ENCODE data around the gene ZNF112. TPM values are rescaled to one million over a fixed set of nuclear protein-coding genes. Genes with fewer than 3 reads are reported as not detected.

The ZNF112 gene
- total and polyA plus RNA-seq, 3 donors from 2014 or later = 4.0 to 9.8 (median 7.6) TPM

DNA sequence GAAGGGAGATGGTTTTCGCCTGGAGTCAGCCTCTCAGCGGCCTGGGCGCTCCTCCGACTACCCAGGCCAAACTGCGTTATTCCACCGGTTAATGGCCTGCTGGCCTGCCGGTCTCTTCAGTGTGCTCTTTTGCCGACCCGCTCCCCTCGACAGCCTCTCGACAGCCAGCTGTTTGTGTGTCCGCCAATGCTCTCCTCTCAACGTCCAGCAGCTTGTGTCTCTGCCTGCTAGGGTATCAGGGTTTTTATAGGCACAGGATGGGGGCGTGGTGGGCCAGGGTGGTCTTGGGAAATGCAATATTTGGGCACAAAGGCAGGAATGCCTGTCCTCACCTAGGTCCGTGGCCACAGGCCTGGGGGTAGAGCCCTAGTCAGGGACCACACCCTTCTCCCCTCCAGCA lies 50.2 kb downstream of the ZNF112 start:
- Histone ChIP-seq H3K36me3 (ENCODE audit: low read depth, missing control alignments) (no peaks in the 10 kb centered on the region), H3K27ac (no peak overlapping the region), H3K27me3 (no peaks in the 10 kb centered on the region), H3K4me3 (peak overlapping the region in 1 of 2 donors; percentile 87), H3K9me3 (no peaks in the 10 kb centered on the region), H3K4me1 (no peaks in the 10 kb centered on the region)
- TF ChIP-seq, protein P1, sequence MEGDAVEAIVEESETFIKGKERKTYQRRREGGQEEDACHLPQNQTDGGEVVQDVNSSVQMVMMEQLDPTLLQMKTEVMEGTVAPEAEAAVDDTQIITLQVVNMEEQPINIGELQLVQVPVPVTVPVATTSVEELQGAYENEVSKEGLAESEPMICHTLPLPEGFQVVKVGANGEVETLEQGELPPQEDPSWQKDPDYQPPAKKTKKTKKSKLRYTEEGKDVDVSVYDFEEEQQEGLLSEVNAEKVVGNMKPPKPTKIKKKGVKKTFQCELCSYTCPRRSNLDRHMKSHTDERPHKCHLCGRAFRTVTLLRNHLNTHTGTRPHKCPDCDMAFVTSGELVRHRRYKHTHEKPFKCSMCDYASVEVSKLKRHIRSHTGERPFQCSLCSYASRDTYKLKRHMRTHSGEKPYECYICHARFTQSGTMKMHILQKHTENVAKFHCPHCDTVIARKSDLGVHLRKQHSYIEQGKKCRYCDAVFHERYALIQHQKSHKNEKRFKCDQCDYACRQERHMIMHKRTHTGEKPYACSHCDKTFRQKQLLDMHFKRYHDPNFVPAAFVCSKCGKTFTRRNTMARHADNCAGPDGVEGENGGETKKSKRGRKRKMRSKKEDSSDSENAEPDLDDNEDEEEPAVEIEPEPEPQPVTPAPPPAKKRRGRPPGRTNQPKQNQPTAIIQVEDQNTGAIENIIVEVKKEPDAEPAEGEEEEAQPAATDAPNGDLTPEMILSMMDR (IDR thresholded peaks at IDR 0.05) = no peak
- TF ChIP-seq POLR2A (IDR thresholded peaks at IDR 0.05) = no peak
- intact Hi-C loops (cut with DNase I; ENCODE audit: low total_unique reads) = no loop called here
- no peak for DNase-seq
- 70 to 79% methylated on average over 8 to 15 of the region's 15 CpGs for WGBS, 2 donors

DNA sequence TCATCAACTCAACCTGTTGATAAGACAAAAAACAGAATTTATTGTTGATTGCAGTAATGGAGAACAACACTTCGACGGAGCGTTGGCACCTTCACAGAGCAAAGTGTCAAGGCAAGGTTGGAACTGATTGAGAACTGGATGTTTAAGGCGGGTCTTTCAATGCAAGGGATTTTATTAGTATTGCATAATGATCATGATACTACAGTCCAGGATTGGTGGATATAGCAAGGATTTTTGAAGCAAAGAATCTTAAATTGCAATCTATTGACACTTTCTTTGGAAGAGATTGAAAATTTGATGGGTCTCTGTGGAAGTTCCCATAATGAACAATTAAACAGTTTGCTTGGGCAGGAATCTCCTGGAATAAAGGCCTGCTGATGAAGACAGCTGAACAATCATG lies 51.0 kb downstream of the ZNF112 start:
- WGBS, 2 donors = 60 to 74% methylated on average over 4 of the region's 4 CpGs
- peak overlapping the region; percentile 68 to 87 for H3K4me3 ChIP-seq
- intact Hi-C loops (cut with DNase I; ENCODE audit: low total_unique reads) = no loop called here

DNA sequence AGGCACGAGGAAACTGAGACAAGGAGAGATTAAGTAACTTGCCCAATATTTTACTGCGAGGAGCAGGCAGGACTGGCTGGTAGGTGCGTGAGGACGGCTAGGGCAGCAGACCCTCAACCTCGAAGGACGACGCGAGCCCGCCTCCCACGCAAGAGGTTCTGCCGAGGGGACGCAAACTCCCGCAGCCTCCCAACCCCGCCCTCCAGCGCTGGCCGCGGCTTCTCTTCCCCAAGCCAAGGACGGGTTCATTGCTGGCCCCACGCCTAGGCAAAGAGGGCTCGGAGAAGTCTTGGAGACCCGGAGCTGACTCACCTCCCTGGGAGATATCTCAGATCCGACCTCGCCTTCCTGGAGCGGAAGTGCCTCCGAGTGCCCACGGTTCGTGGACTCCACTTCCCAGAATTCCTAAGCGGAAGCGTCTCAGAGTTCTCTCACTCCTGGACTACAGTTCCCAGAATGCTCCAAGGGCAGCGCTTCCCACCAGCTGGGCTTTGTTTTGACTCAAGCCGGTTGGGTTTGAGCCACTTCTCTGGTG lies 51.8 kb downstream of the ZNF112 start, which contains the start of gene ZNF235:
Gene ZNF235, minus strand, starts transcription at position 367 of the 535 bp plus-strand sequence. CDS start 1,621 bp downstream, outside the sequence.
- H3K4me1 ChIP-seq = no peaks in the 10 kb centered on the region
- DNase-seq = peak; percentile 96
- H3K9me3 ChIP-seq = no peaks in the 10 kb centered on the region
- H3K36me3 ChIP-seq (ENCODE audit: low read depth, missing control alignments) = no peaks in the 10 kb centered on the region
- 0% methylated on average over 6 to 31 of the region's 31 CpGs for WGBS, 2 donors
- H3K4me3 ChIP-seq = peak within 1 kb of the TSS; percentile 68 to 87
- H3K27ac ChIP-seq = peak within 1 kb of the TSS; percentile 69 to 79
- no peaks in the 10 kb centered on the region for H3K27me3 ChIP-seq
- TF ChIP-seq, protein P1 (IDR thresholded peaks at IDR 0.05) = no peak
- no peak for TF ChIP-seq POLR2A (IDR thresholded peaks at IDR 0.05)
- intact Hi-C loops (cut with DNase I; ENCODE audit: low total_unique reads) = no loop called here

More for the DNA sequence above, 51.0 kb downstream of the ZNF112 start:
- H3K27ac ChIP-seq = no peak overlapping the region
- no peaks in the 10 kb centered on the region for H3K27me3 ChIP-seq
- no peak for DNase-seq
- no peaks in the 10 kb centered on the region for H3K4me1 ChIP-seq
- TF ChIP-seq, protein P1 (IDR thresholded peaks at IDR 0.05) = no peak
- TF ChIP-seq POLR2A (IDR thresholded peaks at IDR 0.05) = no peak
- no peaks in the 10 kb centered on the region for H3K9me3 ChIP-seq
- H3K36me3 ChIP-seq (ENCODE audit: low read depth, missing control alignments) = no peaks in the 10 kb centered on the region

DNA sequence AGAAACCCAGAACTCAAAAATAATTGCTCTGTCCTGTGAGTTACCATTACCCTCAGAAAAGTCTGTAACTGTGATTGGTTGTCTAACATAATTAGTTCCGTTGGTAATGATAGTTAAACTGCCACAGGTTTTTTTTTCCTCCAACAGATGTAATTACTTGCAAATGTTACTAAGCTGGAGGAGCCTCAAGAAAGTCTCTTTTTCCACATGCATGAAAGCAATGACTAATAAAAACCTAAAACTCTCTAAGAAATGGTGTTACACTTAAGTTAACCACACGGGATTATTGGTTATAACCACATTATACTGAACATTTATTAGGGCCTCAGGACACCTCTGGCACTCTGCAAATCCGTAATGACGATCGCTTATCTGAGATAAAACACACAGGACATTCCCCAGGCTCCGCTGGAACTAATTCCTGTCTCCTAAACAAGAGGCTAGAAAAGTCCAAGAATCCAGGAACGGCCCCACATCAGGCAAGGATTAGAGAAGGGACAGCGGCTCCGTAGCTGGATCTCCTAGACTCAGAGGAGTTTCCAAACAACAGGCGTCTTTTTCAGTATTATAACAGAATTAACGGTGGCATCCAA lies 52.4 kb downstream of the ZNF112 start:
- TF ChIP-seq, protein P1 (IDR thresholded peaks at IDR 0.05) = no peak
- no peak for TF ChIP-seq POLR2A (IDR thresholded peaks at IDR 0.05)
- Histone ChIP-seq H3K4me1 (no peaks in the 10 kb centered on the region), H3K4me3 (peak overlapping the region; percentile 68 to 87), H3K27me3 (no peaks in the 10 kb centered on the region), H3K36me3 (ENCODE audit: low read depth, missing control alignments) (no peaks in the 10 kb centered on the region), H3K9me3 (no peaks in the 10 kb centered on the region), H3K27ac (peak overlapping the region; percentile 69 to 79)
- WGBS, 2 donors = 3% methylated on average over 11 of the region's 11 CpGs
- intact Hi-C loops (cut with DNase I; ENCODE audit: low total_unique reads) = no loop called here
- DNase-seq = peak; percentile 25

DNA sequence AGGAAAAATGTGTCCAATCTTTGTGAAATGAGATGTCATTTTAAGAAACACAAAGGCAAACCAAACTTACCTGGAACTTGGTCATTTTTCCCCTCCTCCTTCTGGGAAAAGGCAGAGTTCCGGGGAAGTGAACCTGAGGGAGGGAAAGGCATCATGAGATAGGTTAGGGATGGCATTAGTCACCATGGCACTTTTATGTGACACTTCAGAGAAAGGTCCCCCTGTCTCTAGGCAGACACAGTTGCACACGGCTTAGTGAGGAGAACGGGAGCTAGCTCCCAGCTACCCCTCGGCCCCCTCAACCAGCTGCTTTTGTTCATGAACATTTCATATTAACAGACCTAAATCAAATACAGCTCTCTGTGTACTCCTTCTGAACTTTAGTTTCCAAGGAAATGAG lies 53.2 kb downstream of the ZNF112 start:
- 57% methylated on average over 4 of the region's 4 CpGs for WGBS, 2 donors
- Histone ChIP-seq H3K4me3 (no peak overlapping the region), H3K27ac (no peak overlapping the region), H3K9me3 (no peaks in the 10 kb centered on the region), H3K4me1 (no peaks in the 10 kb centered on the region), H3K36me3 (ENCODE audit: low read depth, missing control alignments) (no peaks in the 10 kb centered on the region), H3K27me3 (no peaks in the 10 kb centered on the region)
- TF ChIP-seq POLR2A (IDR thresholded peaks at IDR 0.05) = no peak
- TF ChIP-seq, protein P1 (IDR thresholded peaks at IDR 0.05) = no peak
- DNase-seq = no peak
- intact Hi-C loops (cut with DNase I; ENCODE audit: low total_unique reads) = no loop called here

Data from testis (tissue), 3 donors.